ENCODE data around the gene MBP. TPM values are rescaled to one million over a fixed set of nuclear protein-coding genes. Genes with fewer than 3 reads are reported as not detected.

MBP gene
- total and polyA plus RNA-seq, 2 of the 13 experiments (the other 11 are each of a cell fraction or from before 2014, with no cell fraction given) = 5.0 to 8.5 TPM

DNA sequence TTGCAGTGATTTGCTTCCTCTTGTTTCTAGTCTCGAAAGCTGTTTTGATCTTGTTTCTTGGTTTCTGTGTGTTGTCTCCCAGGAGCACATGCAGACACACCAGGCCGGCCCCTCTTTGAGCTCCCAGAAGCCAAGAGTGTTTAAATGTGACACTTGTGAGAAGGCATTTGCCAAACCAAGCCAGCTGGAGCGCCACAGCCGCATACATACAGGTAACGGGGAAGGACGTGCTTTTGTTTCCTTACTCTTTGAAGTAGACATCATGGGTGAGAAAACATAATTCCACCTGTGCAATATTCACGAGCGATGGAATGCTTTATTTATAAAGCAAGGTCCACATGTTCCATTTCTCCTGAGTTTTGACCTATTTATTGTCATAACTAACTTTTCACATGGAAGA, 173.0 kb downstream of the MBP start:
- Histone ChIP-seq H4K20me1 (ENCODE audit: insufficient read depth, low read length) (no peaks in the 10 kb centered on the region), H3K4me2 (ENCODE audit: low read depth, low read length) (no peak overlapping the region), H3K4me3 (replicated peaks in 1 of 3; ENCODE audit: insufficient read depth in 1 of 3, low read depth in 2 of 3, low read length in 3 of 3) (no peak overlapping the region), H3K79me2 (ENCODE audit: insufficient read depth, low read length) (no peaks in the 10 kb centered on the region), H3K9ac (ENCODE audit: insufficient read depth, low read depth, low read length) (no peak overlapping the region), H3K27ac (ENCODE audit: extremely low read length, insufficient read depth, low read length) (no peak overlapping the region), H3K36me3 (replicated peaks in 1 of 2; ENCODE audit: control insufficient read depth in 1 of 2, insufficient read depth in 2 of 2, low read length in 2 of 2) (peaks cover 8 to 20% of the 10 kb centered on the region in 2 experiments; a peak in 4 of 5 replicates), H3K27me3 (ENCODE audit: control insufficient read depth in 1 of 2, insufficient read depth in 2 of 2, low read length in 2 of 2) (no peaks in the 10 kb centered on the region), H3K9me3 (ENCODE audit: low read length) (no peaks in the 10 kb centered on the region), H2AFZ (ENCODE audit: low read length) (no peak overlapping the region), H3K4me1 (ENCODE audit: insufficient read depth, low read length) (no peaks in the 10 kb centered on the region)
- intact Hi-C loops (cut with micrococcal nuclease; ENCODE audit: unreplicated experiment) = no loop called here
- FAIRE-seq (no peak), ATAC-seq (no peak), DNase-seq (ENCODE audit: low spot score) (no peak)
- ChIA-PET POLR2A (no interaction called here), CTCF (ENCODE audit: low intra/inter-chr PET ratio, low total read pairs) (no interaction called here)
- in situ Hi-C loops (cut with HindIII; ENCODE audit: extremely low pct_ligation_motif_present, low pct_unique_long_range_greater_than_20kb) = no loop called here
- WGBS (ENCODE audit: low lambda C conversion rate) = 98% methylated on average over 8 of the region's 8 CpGs
- BruUV-seq (replicated peaks) = no TSS peak
- TF ChIP-seq ZNF891 (CRISPR knock-in tag; IDR thresholded peaks at IDR 0.05) = no peak
- no peak for TF ChIP-seq ZNF773 (CRISPR knock-in tag; IDR thresholded peaks at IDR 0.05; ENCODE audit: borderline replicate concordance)
- no peak for TF ChIP-seq ZNF274 (CRISPR knock-in tag; IDR thresholded peaks at IDR 0.05)
- no peak for TF ChIP-seq THYN1 (CRISPR knock-in tag; IDR thresholded peaks at IDR 0.05; ENCODE audit: borderline replicate concordance, low read depth)
- TF ChIP-seq ZNF672 (CRISPR knock-in tag; IDR thresholded peaks at IDR 0.05) = no peak
- no peak for TF ChIP-seq ZFP82 (CRISPR knock-in tag; IDR thresholded peaks at IDR 0.05; ENCODE audit: borderline replicate concordance)
- no peak for TF ChIP-seq PLRG1 (conservative IDR thresholded peaks at IDR 0.05)
- TF ChIP-seq, protein P1, sequence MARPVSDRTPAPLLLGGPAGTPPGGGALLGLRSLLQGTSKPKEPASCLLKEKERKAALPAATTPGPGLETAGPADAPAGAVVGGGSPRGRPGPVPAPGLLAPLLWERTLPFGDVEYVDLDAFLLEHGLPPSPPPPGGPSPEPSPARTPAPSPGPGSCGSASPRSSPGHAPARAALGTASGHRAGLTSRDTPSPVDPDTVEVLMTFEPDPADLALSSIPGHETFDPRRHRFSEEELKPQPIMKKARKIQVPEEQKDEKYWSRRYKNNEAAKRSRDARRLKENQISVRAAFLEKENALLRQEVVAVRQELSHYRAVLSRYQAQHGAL (CRISPR knock-in tag; IDR thresholded peaks at IDR 0.05; ENCODE audit: not compliant biosample characterization) = no peak
- no peak for TF ChIP-seq EZH2 (conservative IDR thresholded peaks at IDR 0.05; ENCODE audit: low read depth, low read length)
- no peak for TF ChIP-seq ZNF326 (CRISPR knock-in tag; IDR thresholded peaks at IDR 0.05; ENCODE audit: borderline replicate concordance)
- TF ChIP-seq, protein P2, sequence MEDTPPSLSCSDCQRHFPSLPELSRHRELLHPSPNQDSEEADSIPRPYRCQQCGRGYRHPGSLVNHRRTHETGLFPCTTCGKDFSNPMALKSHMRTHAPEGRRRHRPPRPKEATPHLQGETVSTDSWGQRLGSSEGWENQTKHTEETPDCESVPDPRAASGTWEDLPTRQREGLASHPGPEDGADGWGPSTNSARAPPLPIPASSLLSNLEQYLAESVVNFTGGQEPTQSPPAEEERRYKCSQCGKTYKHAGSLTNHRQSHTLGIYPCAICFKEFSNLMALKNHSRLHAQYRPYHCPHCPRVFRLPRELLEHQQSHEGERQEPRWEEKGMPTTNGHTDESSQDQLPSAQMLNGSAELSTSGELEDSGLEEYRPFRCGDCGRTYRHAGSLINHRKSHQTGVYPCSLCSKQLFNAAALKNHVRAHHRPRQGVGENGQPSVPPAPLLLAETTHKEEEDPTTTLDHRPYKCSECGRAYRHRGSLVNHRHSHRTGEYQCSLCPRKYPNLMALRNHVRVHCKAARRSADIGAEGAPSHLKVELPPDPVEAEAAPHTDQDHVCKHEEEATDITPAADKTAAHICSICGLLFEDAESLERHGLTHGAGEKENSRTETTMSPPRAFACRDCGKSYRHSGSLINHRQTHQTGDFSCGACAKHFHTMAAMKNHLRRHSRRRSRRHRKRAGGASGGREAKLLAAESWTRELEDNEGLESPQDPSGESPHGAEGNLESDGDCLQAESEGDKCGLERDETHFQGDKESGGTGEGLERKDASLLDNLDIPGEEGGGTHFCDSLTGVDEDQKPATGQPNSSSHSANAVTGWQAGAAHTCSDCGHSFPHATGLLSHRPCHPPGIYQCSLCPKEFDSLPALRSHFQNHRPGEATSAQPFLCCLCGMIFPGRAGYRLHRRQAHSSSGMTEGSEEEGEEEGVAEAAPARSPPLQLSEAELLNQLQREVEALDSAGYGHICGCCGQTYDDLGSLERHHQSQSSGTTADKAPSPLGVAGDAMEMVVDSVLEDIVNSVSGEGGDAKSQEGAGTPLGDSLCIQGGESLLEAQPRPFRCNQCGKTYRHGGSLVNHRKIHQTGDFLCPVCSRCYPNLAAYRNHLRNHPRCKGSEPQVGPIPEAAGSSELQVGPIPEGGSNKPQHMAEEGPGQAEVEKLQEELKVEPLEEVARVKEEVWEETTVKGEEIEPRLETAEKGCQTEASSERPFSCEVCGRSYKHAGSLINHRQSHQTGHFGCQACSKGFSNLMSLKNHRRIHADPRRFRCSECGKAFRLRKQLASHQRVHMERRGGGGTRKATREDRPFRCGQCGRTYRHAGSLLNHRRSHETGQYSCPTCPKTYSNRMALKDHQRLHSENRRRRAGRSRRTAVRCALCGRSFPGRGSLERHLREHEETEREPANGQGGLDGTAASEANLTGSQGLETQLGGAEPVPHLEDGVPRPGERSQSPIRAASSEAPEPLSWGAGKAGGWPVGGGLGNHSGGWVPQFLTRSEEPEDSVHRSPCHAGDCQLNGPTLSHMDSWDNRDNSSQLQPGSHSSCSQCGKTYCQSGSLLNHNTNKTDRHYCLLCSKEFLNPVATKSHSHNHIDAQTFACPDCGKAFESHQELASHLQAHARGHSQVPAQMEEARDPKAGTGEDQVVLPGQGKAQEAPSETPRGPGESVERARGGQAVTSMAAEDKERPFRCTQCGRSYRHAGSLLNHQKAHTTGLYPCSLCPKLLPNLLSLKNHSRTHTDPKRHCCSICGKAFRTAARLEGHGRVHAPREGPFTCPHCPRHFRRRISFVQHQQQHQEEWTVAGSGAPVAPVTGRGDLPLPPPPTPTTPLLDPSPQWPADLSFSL (CRISPR knock-in tag; IDR thresholded peaks at IDR 0.05) = no peak
- TF ChIP-seq ZNF543 (CRISPR knock-in tag; IDR thresholded peaks at IDR 0.05) = no peak
- TF ChIP-seq, protein P3, sequence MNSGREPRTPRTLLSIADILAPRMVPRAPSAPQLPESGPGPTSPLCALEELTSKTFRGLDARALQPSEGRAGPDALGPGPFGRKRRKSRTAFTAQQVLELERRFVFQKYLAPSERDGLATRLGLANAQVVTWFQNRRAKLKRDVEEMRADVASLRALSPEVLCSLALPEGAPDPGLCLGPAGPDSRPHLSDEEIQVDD (CRISPR knock-in tag; IDR thresholded peaks at IDR 0.05; ENCODE audit: borderline replicate concordance) = no peak
- no peak for TF ChIP-seq ZNF136 (CRISPR knock-in tag; IDR thresholded peaks at IDR 0.05; ENCODE audit: low read depth)
- TF ChIP-seq ERF (CRISPR knock-in tag; IDR thresholded peaks at IDR 0.05) = no peak
- no peak for TF ChIP-seq ZNF709 (CRISPR knock-in tag; IDR thresholded peaks at IDR 0.05)
- TF ChIP-seq ZFP36L2 (CRISPR knock-in tag; IDR thresholded peaks at IDR 0.05) = no peak
- TF ChIP-seq, protein P4, sequence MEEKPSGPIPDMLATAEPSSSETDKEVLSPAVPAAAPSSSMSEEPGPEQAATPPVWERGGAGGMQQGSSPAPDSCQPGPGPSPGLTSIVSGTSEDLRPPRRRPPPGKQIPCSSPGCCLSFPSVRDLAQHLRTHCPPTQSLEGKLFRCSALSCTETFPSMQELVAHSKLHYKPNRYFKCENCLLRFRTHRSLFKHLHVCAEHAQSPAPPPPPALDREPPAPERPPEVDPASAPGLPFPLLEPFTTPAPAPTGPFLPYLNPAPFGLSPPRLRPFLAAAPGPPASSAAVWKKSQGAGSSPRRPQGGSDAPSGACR (CRISPR knock-in tag; IDR thresholded peaks at IDR 0.05) = no peak

Data from HepG2 (cell line).